ENCODE results near the gene MAD2L1BP. TPM values are rescaled to one million over a fixed set of nuclear protein-coding genes. Genes with fewer than 3 reads are reported as not detected.

MAD2L1BP gene
- total RNA-seq, 1 donor from 2014 or later = 43.5 TPM

- H3K4me1 Mint-ChIP-seq = peaks cover 19% of the 10 kb centered on the region
- H3K27ac Mint-ChIP-seq (ENCODE audit: unreplicated experiment) = no peak overlapping the region
- no peaks in the 10 kb centered on the region for H3K36me3 Mint-ChIP-seq (ENCODE audit: low read depth)
- peak overlapping the region; percentile 54 for H3K4me3 Mint-ChIP-seq
- no peaks in the 10 kb centered on the region for H3K9me3 Mint-ChIP-seq
- no peak for DNase-seq (ENCODE audit: low read depth, low spot score)
- TF ChIP-seq CTCF (conservative IDR thresholded peaks at IDR 0.05) = no peak
- H3K27me3 Mint-ChIP-seq (ENCODE audit: low read depth) = peaks cover 13% of the 10 kb centered on the region
These were observed 33.6 kb downstream of the MAD2L1BP start for GRCh38 chr6:43669050-43669921.

GRCh38 chr6:43669922-43670622 is 34.4 kb downstream of the MAD2L1BP start:
- peaks cover 5% of the 10 kb centered on the region for H3K36me3 Mint-ChIP-seq (ENCODE audit: low read depth)
- H3K4me3 Mint-ChIP-seq = no peak overlapping the region
- H3K9me3 Mint-ChIP-seq = no peaks in the 10 kb centered on the region
- DNase-seq (ENCODE audit: low read depth, low spot score) = no peak
- TF ChIP-seq CTCF (conservative IDR thresholded peaks at IDR 0.05) = no peak
- H3K4me1 Mint-ChIP-seq = peaks cover 19% of the 10 kb centered on the region
- no peak overlapping the region for H3K27ac Mint-ChIP-seq (ENCODE audit: unreplicated experiment)
- H3K27me3 Mint-ChIP-seq (ENCODE audit: low read depth) = peaks cover 12% of the 10 kb centered on the region

GRCh38 chr6:43670623-43670986 is 35.0 kb downstream of the MAD2L1BP start:
- no peak overlapping the region for H3K27ac Mint-ChIP-seq (ENCODE audit: unreplicated experiment)
- TF ChIP-seq CTCF (conservative IDR thresholded peaks at IDR 0.05) = no peak
- no peaks in the 10 kb centered on the region for H3K9me3 Mint-ChIP-seq
- H3K36me3 Mint-ChIP-seq (ENCODE audit: low read depth) = peaks cover 8% of the 10 kb centered on the region
- no peak for DNase-seq (ENCODE audit: low read depth, low spot score)
- H3K4me3 Mint-ChIP-seq = peak overlapping the region; percentile 65
- peaks cover 19% of the 10 kb centered on the region for H3K4me1 Mint-ChIP-seq
- H3K27me3 Mint-ChIP-seq (ENCODE audit: low read depth) = peaks cover 12% of the 10 kb centered on the region

GRCh38 chr6:43671011-43671800 is 35.6 kb downstream of the MAD2L1BP start:
- Mint-ChIP-seq H3K4me3 (peak overlapping the region; percentile 65), H3K9me3 (no peaks in the 10 kb centered on the region), H3K36me3 (ENCODE audit: low read depth) (peaks cover 8% of the 10 kb centered on the region), H3K27me3 (ENCODE audit: low read depth) (peaks cover 12% of the 10 kb centered on the region), H3K27ac (ENCODE audit: unreplicated experiment) (no peak overlapping the region), H3K4me1 (peaks cover 19% of the 10 kb centered on the region)
- DNase-seq (ENCODE audit: low read depth, low spot score) = no peak
- no peak for TF ChIP-seq CTCF (conservative IDR thresholded peaks at IDR 0.05)
